Lower leg skin (tissue), 4 donors: Measurements from ENCODE around the gene UACA. TPM values are rescaled to one million over a fixed set of nuclear protein-coding genes. Genes with fewer than 3 reads are reported as not detected.

Experiments used
- DNase-seq, 2 donors: peaks; one replicate each; pipeline ENCODE4 v3.0.0-alpha.2; 2019; ENCODE audit warnings: low spot score in 2 of 2
- H3K4me3 ChIP-seq: fragments of 200-600 bp; sonication (generic); 2 replicates; pipeline ENCODE4 v1.5.1; 2017; ENCODE audit warnings: mild to moderate bottlenecking, low read depth; ENCODE audit not compliant: poor library complexity, severe bottlenecking
- POLR2A ChIP-seq, 2 donors: fragments of 450-650 bp; IDR thresholded peaks; one replicate each; pipeline ENCODE4 v1.6.1; 2016 to 2017; ENCODE audit warnings: antibody characterized with exemption in 2 of 2, mild to moderate bottlenecking in 1 of 2, moderate library complexity in 1 of 2
- WGBS, 2 donors: methylation state at CpG; one replicate each; pipeline ENCODE4 v1.1.5; 2018; 5-methylcytosine and 5-hydroxymethylcytosine counted together
- intact Hi-C: fragments of 100-400 bp; cut with DNase I; formaldehyde crosslinking; loops from one replicate; pipeline ENCODE4 v1.15.0; 2023; ENCODE audit warnings: low total_unique reads
- total RNA-seq, 4 donors: library from RNA; depleted of rRNA; stranded (reverse); fragments of >200 nt; gene quantifications; one replicate each; pipeline ENCODE4 v1.1.0, GENCODE V29; 2016
- TF ChIP-seq, protein P1 (sequence below), 3 donors: fragments of 450-650 bp; IDR thresholded peaks; one replicate each; pipeline ENCODE4 v1.5.1; 2016; ENCODE audit warnings: antibody characterized with exemption in 3 of 3, mild to moderate bottlenecking in 3 of 3, moderate library complexity in 2 of 3

Gene UACA
- total RNA-seq, 4 donors from 2014 or later: 37.8 to 47.3 (median 42.1) TPM

DNA sequence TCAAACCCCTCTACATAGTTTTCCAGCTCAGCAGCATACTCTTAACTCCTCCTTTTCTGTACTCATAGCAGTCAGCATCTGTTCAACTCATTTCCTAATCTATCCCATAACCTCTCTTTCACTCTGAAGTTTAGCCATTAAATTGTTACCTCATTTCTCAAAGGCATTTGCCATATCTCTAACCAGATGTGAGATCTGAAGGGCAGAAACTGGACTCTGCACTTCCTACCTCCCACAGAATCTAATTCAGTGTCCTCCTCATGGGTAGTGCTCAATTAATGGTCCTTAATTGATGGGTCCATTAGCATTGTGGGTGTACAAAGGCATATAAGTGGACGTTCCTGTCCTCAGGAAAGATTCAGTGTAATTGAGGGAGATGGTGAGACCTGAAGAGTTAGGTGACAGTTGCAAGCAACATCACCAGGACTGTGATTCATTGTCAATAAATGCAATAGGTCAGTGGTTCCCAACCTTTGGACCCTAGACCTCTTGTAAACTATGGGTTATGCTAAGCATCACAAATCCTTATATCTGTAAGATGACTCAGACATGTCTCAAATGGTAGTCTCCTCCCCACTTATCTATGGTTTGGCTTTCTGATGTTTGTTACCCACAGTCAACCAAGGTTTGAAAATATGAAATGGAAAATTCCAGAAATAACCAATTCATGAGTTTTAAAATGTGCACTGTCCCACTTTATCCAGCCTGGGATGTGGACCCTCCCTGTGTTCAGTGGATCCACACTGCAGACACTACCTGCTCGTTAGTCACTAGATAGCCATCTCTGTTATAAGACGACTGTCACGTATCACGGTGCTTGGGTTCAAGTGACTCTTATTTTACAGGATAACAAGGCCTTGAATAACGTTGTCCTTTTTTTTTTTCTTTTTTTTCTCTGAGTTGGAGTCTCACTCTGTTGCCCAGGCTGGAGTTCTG, 25.0 kb upstream of the UACA start:
- H3K4me3 ChIP-seq: no peak overlapping the region
- TF ChIP-seq, protein P1, sequence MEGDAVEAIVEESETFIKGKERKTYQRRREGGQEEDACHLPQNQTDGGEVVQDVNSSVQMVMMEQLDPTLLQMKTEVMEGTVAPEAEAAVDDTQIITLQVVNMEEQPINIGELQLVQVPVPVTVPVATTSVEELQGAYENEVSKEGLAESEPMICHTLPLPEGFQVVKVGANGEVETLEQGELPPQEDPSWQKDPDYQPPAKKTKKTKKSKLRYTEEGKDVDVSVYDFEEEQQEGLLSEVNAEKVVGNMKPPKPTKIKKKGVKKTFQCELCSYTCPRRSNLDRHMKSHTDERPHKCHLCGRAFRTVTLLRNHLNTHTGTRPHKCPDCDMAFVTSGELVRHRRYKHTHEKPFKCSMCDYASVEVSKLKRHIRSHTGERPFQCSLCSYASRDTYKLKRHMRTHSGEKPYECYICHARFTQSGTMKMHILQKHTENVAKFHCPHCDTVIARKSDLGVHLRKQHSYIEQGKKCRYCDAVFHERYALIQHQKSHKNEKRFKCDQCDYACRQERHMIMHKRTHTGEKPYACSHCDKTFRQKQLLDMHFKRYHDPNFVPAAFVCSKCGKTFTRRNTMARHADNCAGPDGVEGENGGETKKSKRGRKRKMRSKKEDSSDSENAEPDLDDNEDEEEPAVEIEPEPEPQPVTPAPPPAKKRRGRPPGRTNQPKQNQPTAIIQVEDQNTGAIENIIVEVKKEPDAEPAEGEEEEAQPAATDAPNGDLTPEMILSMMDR (IDR thresholded peaks at IDR 0.05): no peak
- intact Hi-C loops: no loop called here
- WGBS, 2 donors: 84 to 89% methylated on average over 6 of the region's 6 CpGs
- DNase-seq: no peak

DNA sequence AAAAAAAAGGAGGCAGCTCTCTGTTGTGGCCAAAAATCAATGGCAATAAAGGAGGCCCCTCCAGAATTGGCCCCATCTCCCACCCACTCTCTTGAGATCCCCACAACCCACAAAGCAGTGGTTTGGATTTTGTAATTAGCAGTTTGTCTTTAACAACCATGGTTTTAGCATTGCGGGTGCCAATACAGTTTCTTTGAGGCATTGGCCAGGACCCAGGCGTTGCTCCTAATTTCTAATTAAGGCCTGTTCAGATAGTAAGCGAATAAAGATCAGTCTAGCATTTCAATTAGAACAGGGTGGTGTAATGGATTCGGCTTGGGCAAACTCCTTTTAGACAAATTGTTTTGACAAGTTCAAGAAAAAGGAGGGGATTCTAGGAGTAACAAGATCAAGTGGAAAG, 23.6 kb upstream of the UACA start:
- WGBS, 2 donors: 91 to 93% methylated on average over 4 of the region's 4 CpGs
- TF ChIP-seq POLR2A (IDR thresholded peaks at IDR 0.05): no peak
- TF ChIP-seq, protein P1 (IDR thresholded peaks at IDR 0.05): no peak
- intact Hi-C loops: no loop called here
- no peak overlapping the region for H3K4me3 ChIP-seq
- no peak for DNase-seq

DNA sequence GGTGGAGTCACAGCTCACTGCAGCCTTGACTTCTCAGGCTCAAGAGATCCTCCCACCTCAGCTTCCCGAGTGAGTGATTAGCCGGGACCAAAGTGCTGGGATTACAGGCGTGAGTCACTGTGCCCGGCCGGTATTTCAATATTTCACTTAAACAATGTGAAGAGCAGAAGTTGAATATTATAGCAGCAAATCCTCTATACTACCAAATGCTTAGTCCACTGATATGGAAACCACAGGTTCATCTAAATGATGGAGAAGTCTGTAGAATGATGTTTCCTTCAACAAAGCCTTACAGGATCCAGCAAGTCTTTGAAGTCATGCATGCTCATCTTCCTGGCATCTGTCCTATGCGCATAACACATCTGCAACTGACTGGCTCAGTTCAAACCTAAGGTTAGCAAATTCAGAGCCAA, 20.3 kb upstream of the UACA start:
- no peak overlapping the region for H3K4me3 ChIP-seq
- DNase-seq: no peak
- intact Hi-C loops: no loop called here
- TF ChIP-seq POLR2A (IDR thresholded peaks at IDR 0.05): no peak
- TF ChIP-seq, protein P1 (IDR thresholded peaks at IDR 0.05): no peak
- 56 to 76% methylated on average over 6 of the region's 6 CpGs for WGBS, 2 donors

DNA sequence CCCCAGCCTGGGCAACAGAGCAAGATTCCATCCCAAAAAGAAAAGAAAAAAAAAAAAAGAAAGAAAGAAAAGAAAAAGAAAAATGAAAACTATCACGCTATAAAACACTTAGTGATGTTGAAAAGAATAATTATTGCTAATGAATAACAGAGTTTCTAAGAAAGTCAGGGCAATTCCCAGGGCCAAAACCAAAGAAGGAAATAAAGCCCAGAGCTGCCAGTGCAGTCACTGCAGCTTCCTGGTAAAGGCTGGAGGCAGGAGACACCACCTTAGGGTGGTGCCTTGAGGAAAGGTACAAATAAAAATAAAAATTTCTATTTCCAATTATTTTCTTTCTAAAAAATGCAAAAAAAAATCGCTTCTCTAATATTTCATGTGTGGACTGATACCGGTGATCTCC, 19.7 kb upstream of the UACA start:
- WGBS, 2 donors: 77 to 82% methylated on average over 3 of the region's 3 CpGs
- DNase-seq: no peak
- intact Hi-C loops: no loop called here
- TF ChIP-seq, protein P1 (IDR thresholded peaks at IDR 0.05): no peak
- no peak for TF ChIP-seq POLR2A (IDR thresholded peaks at IDR 0.05)
- no peak overlapping the region for H3K4me3 ChIP-seq

DNA sequence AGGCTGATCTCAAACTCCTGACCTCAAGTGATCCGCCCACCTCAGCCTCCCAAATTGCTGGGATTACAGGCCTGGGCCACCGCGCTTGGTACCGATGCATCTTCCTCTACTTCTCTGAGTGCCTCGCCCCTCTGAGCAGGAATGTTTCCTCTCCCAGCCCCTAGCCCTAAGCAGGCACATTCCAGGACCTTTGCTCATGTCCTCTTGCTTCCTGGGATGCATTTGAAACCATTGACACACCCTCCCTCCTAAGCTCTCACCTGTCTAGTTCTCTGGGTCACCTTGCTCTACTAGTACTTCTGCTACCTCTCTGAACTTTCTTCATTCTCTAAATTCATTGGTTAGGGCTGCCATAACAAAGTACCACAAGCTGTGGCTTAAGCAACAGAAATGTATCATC, 17.9 kb upstream of the UACA start:
- intact Hi-C loops: no loop called here
- 75 to 87% methylated on average over 5 of the region's 5 CpGs for WGBS, 2 donors

More for the DNA sequence above, 17.9 kb upstream of the UACA start:
- DNase-seq: no peak
- TF ChIP-seq, protein P1 (IDR thresholded peaks at IDR 0.05): no peak
- TF ChIP-seq POLR2A (IDR thresholded peaks at IDR 0.05): no peak
- H3K4me3 ChIP-seq: no peak overlapping the region
